HG03439 (cell line): Measurements from ENCODE around the gene PMPCB.
"Not testable (repeated sequence)": the region's sequence is repeated elsewhere in the genome, so short reads cannot be mapped to it uniquely, and the experiment has no call there.

Experiments
- ATAC-seq: cut with Tn5 transposase; IDR thresholded peaks from one replicate; pipeline ENCODE4 v1.9.1; 2021; ENCODE audit warnings: mild to moderate bottlenecking, moderate library complexity; ENCODE audit not compliant: unreplicated experiment

PMPCB gene, protein sequence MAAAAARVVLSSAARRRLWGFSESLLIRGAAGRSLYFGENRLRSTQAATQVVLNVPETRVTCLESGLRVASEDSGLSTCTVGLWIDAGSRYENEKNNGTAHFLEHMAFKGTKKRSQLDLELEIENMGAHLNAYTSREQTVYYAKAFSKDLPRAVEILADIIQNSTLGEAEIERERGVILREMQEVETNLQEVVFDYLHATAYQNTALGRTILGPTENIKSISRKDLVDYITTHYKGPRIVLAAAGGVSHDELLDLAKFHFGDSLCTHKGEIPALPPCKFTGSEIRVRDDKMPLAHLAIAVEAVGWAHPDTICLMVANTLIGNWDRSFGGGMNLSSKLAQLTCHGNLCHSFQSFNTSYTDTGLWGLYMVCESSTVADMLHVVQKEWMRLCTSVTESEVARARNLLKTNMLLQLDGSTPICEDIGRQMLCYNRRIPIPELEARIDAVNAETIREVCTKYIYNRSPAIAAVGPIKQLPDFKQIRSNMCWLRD

DNA sequence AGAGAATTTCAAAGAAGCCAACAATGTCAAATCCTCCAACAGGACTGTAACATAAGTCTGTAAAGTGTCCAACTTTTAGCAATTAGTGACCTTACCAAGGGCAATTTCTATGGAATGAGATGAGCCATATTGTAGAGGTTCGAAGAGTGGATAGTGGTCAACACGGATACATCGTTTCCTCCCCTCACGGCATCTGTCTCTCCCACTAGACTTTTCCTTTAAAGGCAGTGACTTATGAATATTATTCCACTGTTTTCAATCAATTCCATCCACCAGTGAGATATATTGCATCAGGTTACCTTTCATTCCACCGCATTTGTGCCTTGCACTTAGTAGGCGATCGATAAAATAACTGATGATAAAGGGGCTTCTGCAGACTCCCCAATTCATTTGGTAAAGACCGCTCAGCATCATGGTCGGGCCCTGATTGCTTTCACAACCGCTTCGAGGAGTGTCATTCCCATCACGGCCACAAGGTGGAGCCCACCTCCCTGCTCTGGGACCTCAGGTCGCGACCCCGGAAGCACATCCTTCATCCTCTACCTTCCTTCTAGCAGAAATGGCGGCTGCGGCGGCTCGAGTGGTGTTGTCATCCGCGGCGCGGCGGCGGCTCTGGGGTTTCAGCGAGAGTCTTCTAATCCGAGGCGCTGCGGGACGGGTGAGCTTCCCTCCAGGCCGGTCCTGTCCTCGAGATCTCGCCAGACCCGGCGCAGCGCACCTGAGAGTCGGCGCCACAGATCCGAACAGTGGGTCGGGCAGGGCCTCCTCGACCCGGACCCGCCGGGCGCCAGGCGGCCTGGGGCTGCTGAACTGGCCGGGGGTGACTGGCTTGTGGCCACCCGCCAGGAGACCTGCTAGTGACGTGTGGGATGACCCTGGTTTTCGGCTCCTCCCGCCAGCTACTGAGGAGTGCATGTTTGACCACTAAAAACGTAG, at the start of gene PMPCB:
Gene PMPCB (plus strand): TSS at position 535 of the 936 bp plus-strand sequence. CDS start 25 bp downstream, at position 560.
- peak; percentile 95 for ATAC-seq

- ATAC-seq = not testable (repeated sequence)
Measured at GRCh38 chr7:103253699-103254506, 43.3 kb upstream of the PMPCB start.

GRCh38 chr7:103264054-103264453, 33.2 kb upstream of the PMPCB start:
- not testable (repeated sequence) for ATAC-seq

GRCh38 chr7:103266229-103266628, 31.0 kb upstream of the PMPCB start:
- not testable (repeated sequence) for ATAC-seq

- not testable (repeated sequence) for ATAC-seq
Measured at GRCh38 chr7:103273374-103273773, 23.9 kb upstream of the PMPCB start.

GRCh38 chr7:103274867-103275266, 22.4 kb upstream of the PMPCB start:
- not testable (repeated sequence) for ATAC-seq

DNA sequence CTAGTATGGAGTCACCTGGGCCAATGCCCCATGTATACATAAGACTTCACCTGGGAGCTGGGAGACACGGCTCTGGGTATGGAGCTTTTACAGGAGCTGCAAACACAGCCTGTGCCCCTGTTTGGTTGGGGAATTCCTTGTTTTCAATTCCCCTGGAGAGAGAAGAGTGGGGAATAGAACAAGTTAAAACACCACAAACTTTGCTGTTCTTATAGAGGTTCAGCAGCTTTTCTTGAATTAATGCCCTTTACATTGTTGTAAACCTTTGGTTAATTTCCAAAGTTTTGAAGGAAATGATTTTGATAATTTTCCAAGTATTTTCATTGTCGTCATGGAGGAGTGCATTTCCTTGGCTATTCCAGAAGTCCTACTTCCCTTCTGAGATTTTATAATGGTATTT, 19.0 kb upstream of the PMPCB start:
- not testable (repeated sequence) for ATAC-seq

GRCh38 chr7:103279636-103279962, 17.6 kb upstream of the PMPCB start:
- ATAC-seq = peak; percentile 36

DNA sequence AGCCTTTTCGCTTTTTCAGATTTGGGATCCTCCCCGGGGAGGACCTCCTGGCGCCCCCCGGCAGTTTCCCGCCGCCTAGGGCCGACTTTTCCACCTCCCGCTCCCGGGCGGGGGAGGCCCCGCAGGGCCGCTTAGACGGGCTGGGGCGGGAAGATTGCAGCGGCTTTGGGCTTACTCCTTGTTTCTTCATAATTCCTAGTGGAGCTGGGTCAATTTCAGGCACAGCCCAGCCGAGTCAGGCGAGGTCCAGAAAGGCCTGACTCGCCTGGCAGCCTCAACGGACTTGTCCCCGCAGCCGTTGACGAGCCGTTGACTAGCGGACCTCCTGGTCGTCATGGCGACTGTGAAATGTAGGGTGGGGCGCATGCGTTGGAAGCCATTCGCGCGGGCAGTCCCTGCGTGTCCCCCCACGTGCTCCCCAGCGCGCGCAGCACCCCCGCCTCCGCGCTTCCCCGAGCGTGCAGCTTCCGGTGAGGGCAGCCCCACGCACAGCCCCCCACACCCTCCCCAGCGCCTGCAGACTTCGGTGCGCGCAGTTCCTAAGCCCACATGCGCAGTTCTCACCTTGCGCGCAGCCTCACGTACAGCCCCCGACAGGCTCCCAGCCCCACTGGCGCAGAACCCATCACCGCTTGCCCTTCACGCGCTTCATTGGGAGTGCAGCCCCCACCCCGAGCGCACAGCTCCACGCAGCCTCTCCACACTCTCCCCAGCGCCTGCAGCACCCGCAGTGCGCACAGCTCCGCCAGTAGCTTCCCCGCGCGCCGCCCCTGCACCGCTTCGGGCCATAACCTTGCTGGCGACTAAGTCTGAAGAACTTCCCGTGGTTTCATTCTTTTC, 17.1 kb upstream of the PMPCB start:
- peak; percentile 97 for ATAC-seq

DNA sequence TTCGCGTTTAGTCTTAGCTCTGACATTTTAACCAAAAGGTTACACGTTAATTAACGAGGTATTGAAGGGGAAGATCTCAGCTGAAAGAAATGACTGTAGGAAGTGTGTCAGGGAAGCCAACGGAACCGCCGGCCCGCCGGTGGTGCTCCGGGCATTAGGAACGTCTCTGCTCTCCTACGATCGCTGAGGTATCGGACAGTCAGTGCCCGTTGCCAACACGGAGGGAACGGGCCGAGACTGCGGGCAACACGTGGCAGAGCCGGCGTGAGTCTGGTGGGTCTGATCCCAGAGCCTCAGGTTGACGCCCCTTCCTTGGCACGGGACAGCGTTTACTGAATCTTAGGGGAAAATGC, 16.5 kb upstream of the PMPCB start:
- not testable (repeated sequence) for ATAC-seq

DNA sequence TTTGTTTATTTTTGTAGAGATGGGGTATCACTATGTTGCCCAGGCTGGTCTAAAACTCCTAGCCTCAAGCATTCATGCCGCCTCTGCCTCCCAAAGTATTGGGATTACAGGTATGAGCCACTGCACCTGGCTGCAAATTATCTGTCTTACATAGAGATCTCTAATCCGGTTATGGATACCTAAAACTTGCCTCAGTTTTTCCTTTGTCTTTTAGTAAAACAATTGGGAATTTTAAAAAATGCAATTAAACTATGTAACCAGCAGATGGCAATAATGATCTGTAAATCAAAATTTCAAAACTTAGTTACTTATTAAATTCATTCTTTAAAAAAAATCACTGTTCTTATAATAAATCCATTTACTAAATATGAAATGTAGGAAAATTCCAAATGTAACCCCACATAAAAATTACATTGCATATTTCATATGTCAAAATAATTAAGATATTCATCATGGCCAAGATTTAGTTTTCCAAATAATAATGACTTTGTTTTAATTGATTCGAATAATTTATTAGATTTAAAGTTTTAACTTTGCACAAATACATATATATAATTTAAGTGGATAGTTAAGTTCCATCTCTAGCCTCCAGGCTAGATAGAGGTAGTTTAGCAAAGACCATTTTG, 14.3 kb upstream of the PMPCB start:
- not testable (repeated sequence) for ATAC-seq

GRCh38 chr7:103292122-103292521, 5.1 kb upstream of the PMPCB start:
- no peak for ATAC-seq

GRCh38 chr7:103293526-103293925, 3.7 kb upstream of the PMPCB start:
- ATAC-seq = no peak

DNA sequence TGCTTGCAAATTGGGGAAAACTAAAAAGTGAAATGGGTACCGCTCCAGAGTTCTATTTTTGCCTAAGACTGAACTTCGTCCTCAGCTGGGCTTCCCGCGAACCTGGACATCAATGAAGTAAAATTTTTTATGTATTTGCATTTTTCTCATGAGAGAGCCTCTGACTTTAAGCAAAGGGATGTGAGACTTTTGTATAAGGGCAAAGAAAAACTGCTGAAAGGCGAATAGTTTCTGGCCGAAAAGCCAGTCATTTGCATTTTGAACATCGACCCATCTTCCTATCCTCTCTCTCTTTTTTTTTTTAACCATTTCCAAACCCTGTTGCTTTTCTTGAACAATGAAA, 573 bp downstream of the PMPCB start:
- ATAC-seq = peak; percentile 15

GRCh38 chr7:103299660-103300059, 2.4 kb downstream of the PMPCB start:
- no peak for ATAC-seq

GRCh38 chr7:103301441-103301840, 4.2 kb downstream of the PMPCB start:
- ATAC-seq = no peak

GRCh38 chr7:103307503-103308231, 10.4 kb downstream of the PMPCB start:
- ATAC-seq = no peak

- ATAC-seq = no peak
Measured at GRCh38 chr7:103314852-103315251, 17.6 kb downstream of the PMPCB start.

DNA sequence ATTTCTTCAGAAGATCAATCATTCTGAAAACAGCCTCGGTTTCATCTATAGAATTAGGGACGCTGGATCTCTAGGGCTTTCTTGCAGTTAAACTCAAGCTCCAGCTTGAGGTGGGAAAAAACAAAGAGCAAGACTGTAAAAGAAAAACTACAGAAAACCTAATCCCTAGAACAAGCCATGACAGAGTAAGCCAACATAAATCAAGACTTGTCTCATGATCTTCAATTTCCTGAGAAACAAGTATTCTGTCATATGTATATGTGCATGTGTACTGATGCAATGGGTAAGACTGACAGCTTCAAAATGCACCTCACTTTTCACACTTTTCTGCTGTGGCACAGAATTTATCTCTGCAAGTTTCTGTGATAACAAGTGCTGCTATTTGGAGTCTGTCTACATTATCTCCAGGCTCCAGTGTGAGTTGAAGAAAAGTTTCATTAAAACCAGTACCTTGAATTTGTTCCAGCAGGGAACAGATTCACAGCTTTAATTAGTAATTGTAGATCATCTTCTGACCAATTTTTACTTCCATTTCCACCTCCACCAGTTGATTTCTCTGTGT, 19.2 kb downstream of the PMPCB start:
- no peak for ATAC-seq
